GM12872 (cell line): ENCODE measurements around the gene MACROD1.

Experiments used
- TF ChIP-seq, protein P1 (sequence below): IDR thresholded peaks from 3 replicates; pipeline ENCODE4 v1.5.1; 2011; ENCODE audit warnings: low read depth, mild to moderate bottlenecking, low read length, moderate library complexity; ENCODE audit not compliant: insufficient read depth

Gene MACROD1

DNA sequence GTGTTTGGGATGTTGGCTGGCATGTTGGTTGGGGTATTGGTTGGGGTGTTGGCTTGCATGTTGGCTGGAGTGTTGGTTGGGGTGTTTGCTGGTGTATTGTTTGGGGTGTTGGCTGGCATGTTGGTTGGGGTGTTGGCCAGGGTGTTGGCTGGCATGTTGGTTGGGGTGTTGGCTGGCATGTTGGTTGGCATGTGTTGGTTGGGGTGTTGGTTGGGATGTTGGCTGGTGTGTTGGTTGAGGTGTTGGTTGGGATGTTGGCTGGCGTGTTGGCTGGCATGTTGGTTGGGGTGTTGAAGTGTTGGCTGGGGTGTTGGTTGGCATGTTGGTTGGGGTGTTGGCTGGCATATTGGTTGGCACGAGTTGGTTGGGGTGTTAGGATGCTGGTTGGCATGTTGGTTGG is 155.1 kb downstream of the MACROD1 start:
- TF ChIP-seq, protein P1, sequence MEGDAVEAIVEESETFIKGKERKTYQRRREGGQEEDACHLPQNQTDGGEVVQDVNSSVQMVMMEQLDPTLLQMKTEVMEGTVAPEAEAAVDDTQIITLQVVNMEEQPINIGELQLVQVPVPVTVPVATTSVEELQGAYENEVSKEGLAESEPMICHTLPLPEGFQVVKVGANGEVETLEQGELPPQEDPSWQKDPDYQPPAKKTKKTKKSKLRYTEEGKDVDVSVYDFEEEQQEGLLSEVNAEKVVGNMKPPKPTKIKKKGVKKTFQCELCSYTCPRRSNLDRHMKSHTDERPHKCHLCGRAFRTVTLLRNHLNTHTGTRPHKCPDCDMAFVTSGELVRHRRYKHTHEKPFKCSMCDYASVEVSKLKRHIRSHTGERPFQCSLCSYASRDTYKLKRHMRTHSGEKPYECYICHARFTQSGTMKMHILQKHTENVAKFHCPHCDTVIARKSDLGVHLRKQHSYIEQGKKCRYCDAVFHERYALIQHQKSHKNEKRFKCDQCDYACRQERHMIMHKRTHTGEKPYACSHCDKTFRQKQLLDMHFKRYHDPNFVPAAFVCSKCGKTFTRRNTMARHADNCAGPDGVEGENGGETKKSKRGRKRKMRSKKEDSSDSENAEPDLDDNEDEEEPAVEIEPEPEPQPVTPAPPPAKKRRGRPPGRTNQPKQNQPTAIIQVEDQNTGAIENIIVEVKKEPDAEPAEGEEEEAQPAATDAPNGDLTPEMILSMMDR: no peak

DNA sequence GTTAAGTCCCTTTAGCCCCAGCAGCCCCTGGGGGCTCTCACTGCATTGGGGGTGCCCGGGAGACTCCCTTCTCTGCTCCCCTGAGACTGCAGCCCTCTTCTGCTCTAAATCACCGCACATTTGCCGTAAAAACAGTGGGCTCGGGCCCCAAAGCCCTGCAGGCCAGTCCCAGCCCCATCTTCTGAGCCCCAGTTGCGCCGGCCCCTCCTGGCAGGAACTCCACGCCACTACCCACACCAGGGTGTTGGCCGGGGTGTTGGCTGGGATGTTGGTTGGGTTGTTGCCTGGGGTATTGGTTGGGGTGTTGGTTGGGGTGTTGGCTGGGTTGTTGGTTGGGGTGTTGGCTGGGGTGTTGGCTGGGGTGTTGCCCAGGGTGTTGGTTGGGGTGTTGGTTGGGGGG is 156.2 kb downstream of the MACROD1 start:
- TF ChIP-seq, protein P1: no peak

DNA sequence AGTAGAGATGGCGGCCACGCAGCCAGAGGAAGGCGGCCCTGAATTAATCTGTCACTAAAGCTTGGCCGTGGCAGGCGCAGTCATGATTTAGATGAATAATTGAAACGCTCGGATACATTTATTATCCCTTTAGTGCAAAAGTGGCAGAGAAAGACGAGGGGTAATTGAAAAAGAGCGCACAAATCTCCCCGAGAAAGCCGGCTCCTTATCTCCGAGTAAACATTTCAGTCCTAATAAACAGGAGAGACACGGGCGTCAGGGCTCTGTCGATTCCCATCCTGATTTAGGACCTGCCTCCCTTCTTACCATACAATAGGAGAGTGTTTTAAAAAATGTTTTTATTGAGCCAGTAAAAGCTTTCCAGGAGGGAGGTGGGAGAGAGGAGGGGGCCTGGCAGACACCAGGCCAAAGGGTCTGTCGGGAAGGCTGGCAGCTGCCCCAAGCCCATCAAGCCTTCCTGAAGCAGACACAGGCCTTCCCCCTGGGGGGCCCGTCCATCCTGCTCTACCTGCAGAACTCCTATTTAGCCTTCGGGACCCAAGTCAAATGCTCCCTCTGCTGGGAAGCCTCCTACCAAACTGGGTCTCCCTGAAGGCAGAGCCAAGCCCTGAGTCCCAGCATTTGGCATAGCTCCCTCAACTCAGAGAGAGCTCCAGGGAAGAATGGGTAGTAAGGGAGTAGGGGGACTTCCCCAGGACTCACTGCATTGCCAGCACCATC is 156.8 kb downstream of the MACROD1 start:
- TF ChIP-seq, protein P1: no peak

DNA sequence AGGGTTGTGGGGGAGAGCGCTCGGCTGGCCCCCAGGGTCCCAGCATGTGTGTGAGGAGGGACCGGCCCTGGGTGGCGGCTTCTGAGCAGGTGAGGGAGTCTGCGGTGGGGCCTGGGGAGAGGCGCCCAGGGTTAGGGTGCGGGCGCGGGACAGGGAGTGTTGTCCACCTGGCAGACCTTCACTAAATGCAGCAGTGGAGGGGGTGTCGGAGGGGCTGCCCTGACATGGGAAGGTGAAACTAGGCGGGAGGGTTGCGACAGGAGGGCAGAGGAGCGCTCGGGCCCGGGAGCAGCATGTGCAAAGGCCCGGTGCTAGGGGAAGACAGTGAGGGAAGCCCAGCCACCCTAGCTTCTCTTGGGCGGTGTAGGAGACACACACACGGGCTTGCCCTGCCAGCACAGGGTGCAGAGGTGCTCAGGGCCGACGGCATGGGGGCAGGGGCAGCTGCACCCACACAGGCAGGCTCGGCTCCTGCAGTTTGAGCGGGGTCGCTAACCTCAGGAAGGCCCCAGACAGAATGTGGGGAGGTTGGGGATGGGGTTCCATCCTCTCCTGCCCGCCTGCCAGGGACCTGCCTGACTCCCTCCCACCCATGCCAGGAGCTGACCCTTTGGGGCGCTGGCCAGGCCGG is 157.5 kb downstream of the MACROD1 start:
- TF ChIP-seq, protein P1: no peak

DNA sequence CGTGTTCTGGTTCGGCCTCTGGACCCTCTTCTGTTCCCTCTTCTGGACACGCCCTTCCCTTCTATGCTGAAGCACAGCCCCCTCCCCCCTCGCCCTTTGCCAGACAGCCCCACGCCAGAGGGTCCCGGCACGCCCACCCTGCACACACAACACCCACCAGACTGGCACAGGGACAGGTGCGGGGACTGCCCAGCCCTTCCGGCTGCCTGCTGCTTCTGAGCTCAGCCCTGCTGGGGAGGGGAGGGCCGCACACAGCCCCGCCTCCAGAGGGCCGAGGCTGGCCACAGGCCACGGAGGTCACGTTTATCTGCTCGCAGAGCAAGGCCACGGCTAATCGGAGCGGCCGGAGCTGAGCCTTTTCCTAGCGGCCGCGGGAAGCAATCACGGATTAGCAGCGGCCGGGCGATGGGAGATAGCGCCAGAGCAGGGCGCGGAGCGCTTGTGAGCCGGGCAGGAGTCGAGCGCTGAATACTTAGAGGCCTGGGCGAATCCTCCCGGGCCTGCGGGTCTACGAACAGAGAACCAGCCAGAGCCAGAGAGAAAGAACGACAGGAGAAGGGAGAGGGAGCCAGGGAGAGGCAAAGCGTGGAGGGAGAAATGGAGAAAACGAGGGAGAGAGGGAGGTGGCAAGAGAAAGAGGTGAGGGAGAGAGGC is 158.2 kb downstream of the MACROD1 start:
- TF ChIP-seq, protein P1: no peak

DNA sequence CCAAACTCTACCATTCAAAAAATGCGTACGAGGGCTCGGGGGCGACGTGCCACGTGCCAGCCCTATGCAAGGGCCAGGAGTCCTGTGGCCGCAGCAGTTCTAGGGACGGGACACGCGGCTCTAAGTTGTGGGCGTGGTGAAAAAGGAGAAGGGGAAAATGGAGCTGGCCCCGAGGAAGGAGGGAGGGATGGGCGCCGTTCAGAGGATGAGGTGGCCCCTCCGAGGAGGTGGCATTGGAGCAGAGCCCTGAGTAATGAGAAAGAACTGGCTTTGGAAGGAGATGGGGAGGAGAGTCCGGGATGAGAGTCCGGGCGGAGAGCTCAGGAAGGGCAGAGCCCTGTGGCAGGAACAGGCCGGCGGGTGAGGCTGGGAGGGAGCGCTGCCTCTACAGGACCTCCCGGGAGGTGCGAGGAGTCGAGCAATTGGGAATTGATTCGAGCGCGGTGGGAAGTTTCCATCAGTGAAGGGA is 158.7 kb downstream of the MACROD1 start:
- TF ChIP-seq, protein P1: no peak

DNA sequence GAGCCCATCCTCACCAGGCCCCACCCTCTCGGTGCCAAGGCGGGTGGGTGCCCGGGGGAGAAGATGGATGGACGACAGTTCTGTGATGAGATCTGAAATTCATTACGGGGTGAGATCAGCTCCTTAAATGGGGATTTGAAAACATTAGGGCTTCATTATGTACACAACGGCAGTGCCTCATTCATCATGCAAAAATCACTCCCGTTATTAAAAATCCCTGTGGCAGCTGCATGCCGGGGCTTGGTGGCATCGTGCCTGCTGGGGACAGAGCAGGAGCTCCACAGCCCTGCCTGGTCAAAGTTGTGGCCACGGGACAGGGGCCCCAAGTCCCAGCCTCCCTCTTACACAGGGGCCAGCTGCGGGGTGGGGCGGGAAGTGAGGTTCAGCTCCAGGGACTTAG is 159.5 kb downstream of the MACROD1 start:
- TF ChIP-seq, protein P1: no peak
